ENCODE measurements around the gene TMC1.

Gene TMC1

GRCh38 chr9:72576087-72576486, 54.7 kb downstream of the TMC1 start:
- DNase-seq: no peak

GRCh38 chr9:72577212-72577753, 55.9 kb downstream of the TMC1 start:
- no peak for DNase-seq

DNA sequence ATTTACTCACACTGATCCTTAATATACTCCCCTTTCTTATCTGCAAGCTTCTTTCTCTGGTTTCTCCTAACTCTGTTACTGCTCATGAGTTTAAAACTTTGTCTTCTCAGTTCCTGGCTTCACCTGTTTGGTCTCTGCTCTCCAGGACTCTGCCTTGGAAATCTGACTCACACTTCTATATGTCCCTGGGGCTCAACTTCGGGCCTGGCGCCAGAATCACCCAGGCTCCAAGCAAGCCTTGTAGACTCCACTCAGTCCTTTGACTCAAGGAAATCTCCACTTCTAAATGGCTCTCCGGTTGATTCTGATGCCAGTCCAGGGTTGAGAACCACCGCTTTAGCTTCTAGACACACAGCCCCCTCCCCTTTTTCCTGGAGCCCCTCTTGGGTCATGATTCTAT, 57.8 kb downstream of the TMC1 start:
- DNase-seq: no peak

GRCh38 chr9:72579880-72580550, 58.6 kb downstream of the TMC1 start:
- no peak for DNase-seq

DNA sequence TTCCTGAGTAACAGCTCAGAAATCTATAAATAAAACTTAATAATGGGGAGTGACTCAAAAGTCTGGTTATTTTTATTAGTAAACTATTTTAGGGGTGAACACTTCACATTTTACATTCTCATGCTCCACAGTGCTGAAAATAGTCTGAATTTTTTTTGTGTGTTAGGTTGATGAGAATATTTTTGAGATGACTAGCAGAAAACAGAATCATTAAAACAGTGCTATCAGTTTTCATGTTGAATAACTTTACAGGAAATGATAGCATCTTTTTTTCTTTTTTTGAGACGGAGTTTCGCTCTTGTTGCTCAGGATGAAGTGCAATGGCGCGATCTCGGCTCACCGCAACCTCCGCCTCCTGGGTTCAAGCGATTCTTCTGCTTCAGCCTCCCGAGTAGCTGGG, 60.3 kb downstream of the TMC1 start:
- no peak for DNase-seq

DNA sequence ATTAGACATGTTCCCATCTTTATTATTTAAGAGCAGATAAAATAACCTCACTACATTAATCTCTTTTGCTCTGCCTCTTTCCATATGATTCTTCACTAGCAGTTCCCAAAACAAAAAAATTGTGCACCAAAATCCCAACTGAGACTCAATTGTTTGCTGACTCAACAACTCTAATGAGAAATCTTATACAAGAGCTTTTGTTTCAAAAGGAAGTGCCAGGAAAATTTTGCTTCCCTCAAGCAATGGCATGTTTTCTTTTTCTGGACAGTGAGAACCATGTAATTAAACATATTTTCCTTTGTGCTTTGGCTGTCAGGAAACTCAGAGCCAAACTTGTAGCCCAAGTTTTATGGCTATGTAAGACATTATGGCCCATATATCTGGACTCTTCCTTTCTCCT, 62.0 kb downstream of the TMC1 start:
- DNase-seq: no peak

DNA sequence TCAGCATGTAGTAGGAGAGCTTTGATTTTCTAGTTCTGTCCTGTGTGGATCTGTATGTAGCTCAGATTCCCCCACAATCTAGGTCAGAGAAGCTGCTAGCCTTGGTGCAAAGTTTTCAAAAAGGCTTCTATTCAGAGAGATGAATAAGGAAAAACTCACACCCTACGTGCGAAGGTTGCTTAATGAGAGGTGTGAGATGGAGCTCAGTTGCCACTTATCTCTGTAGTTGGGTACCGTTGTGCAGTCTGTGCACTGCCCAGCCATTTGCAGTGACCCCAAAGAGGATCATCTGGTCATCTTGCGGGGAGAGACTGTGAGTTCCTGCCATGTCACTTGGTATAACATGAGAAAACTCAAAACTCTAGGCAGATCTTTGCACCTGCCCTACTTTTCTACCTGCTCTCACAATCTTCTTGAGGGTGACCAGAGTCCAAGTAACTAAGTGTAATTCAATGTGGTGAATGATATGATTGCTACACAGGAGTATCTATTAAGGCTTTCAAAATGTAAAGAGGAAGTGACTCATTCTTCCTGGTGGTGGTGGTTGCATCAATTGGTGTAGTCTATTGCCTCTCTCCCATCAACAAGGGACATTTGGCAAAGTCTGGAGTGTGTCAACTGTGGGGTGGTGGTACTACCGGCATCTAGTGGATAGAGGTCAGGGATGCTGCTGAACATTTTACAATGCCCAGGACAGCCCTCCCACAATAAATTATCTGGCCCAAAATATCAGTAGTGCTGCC, 65.2 kb downstream of the TMC1 start:
- DNase-seq: no peak

DNA sequence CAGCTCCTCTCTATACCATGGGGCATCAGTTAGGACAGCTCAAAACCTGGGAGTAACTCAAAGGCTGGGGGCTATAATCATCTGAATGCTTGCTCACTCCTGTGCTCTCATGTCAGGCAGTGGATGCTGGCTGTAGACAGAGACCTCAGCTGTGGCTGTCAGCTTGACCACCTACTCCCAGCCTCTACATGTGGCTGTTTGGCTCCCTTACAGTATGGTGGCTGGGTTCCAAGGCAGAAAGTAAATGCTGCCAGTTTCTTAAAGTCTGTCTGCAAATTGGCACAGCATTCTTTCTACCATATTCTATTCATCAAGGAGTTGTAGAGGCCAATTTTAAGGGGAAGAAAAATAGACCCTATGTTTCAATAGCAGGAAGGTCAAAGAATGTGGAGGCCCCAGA, 66.9 kb downstream of the TMC1 start:
- no peak for DNase-seq

GRCh38 chr9:72589667-72590521, 68.5 kb downstream of the TMC1 start:
- DNase-seq: no peak

DNA sequence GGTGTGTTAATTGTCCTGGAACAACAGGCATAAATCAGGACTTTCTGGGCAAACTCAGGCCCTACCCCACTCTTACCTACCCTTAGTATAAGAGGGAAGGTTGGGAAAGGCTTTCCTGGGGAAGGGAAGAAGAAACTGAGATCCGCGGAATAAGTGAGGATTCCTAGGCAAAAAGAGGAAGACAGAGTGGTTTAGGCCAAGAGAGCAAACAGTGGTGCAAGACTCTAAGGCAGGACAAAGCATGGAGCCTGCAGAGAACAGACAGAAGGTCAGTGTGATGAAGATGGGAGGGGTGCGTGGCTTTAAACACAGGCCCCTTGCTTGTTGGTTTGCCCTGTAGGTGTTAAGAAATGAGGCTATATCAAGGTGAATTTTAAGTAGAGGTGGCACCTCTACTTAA, 69.4 kb downstream of the TMC1 start:
- DNase-seq: no peak

DNA sequence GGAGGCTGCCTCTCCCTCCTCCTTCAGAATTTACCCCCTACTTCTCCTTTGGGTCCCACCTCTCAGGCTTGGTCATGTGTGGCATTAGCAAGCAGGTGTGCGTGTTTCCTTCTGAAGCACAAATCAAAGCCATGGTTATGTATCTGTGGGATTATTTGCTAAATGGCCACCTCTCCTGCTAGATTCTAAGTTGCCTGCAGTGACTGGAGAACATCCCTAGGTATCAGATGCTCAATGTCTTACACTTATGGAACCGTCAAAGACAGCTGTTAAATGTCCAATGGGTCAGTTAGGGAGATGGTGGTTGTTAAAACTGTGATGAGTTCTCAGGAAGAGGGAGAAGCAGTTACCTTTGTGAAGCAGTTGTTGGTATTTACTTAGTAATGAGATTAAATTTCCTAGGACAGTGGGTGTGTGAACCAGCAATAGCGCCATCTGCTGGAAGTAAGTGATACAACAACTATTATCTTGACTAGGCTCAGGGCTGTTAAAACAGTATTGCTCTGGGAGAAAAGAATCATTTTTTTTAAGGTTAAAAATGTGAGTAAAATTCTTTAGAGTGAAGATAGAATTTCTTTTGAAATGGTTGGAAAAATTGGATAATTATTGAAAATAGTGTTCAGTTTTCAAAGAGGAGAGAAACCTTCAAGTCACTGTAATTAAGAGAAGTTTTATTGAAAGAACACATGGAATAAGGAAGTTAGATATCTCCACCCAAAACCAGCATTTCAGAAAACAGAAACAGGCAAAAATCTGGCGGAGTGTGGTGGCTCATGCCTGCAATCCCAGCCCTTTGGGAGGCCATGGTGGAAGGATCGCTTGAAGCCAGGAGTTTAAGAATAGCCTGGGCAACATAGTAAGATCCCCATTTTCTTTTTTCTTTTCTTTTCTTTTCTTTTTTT, 71.3 kb downstream of the TMC1 start:
- DNase-seq: no peak

DNA sequence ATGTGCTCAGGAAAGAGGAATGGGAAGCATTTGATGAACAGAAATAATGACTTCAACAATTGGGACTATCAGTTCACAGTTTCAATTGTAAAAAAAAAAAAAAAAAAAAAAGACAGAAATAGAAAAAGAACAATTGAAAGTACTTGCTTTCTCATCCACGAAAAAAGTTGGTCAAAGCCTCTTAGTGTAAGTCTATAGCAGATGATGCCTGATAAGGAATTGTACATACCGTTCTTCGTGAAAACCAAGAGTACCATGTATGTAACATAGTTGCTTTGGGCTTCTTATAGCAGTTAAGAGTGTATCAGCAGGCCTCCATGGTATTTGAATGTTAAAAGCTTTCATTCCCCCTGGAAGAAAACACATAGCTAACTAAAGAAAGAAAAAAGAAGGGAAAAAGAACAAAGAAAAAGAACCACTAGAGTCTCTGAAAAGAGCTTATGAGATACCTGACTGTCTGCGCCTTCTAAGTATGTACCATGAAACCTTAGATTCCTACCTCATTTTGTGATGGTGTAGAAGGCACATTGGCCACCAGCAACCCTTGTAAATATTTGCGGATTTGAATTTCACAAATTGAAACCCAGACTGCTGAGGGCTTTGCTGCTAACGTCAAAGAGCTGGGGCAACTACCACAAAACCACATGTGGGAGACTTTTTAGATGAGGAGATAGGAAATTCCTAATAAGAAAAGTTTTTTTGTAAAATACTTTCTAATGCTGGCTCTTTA, 75.2 kb downstream of the TMC1 start:
- no peak for DNase-seq

DNA sequence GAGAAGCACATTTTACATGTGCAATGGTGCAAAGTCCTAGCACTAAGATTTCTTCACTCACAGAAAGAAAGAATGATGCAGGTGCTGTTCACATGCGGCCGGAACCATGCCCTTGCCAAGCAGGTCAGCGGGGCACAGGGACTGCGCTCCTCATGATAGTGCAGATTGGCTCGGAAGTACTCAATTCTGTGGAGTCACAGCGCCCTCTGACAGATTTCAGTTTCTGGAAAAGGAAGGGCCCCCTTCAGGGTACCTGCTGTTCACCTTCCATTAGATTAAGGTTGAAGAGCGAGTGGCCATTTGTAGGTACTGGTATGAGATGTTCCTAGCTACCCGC, 75.7 kb downstream of the TMC1 start:
- DNase-seq: no peak

DNA sequence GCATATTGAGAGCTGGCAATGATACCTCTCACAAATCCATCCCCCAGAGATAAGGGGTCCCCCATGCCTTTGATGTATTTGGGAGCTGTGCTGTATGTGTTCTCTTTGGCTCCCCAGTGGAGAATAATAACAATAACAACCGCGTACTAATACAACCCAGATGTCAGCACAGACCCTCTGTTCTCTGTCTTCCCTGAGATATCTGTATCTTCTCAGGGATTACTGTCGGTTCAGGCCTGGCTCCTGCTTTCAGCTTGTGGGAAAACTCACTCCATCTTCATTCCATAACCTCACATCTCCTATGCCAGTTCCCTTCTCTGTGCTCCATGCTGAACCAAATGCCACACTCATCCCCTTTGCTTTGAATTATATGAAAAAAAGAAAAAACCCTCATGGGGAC, 76.2 kb downstream of the TMC1 start:
- no peak for DNase-seq

DNA sequence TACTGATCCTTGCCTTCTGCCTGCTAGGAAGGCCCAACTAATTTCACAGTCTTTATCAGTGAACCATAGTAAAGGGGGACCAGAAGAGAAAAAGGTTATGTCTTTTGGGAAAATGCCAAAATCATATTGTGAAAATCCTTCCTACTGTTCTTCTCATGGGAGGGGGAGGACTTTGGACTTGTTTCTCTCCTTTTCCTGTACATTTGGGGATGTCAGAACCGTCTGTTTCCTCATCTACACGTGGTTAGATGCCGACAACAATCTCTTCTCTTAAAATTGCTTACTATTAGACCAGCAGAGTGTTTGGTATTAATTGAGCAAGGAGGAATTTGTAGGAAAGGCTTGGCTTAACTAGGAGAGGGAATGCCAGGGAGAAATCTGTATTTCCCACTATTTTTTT, 77.2 kb downstream of the TMC1 start:
- DNase-seq: no peak

GRCh38 chr9:72599874-72600534, 78.6 kb downstream of the TMC1 start:
- no peak for DNase-seq

- DNase-seq: no peak
Observed at GRCh38 chr9:72600671-72601070, 79.3 kb downstream of the TMC1 start.

- no peak for DNase-seq
Observed at GRCh38 chr9:72601615-72602014, 80.2 kb downstream of the TMC1 start.

GRCh38 chr9:72612449-72612848, 91.0 kb downstream of the TMC1 start:
- DNase-seq: no peak

GRCh38 chr9:72614067-72614466, 92.7 kb downstream of the TMC1 start:
- DNase-seq: no peak

- no peak for DNase-seq
Observed at GRCh38 chr9:72615931-72616330, 94.5 kb downstream of the TMC1 start.
